ENCODE data around the gene NAA25. TPM values are rescaled to one million over a fixed set of nuclear protein-coding genes. Genes with fewer than 3 reads are reported as not detected.
"Not testable (repeated sequence)": the region's sequence is repeated elsewhere in the genome, so short reads cannot be mapped to it uniquely, and the experiment has no call there.

The NAA25 gene
- total and polyA plus RNA-seq, 8 donors, result 17.3 to 33.9 (median 25.9) TPM

DNA sequence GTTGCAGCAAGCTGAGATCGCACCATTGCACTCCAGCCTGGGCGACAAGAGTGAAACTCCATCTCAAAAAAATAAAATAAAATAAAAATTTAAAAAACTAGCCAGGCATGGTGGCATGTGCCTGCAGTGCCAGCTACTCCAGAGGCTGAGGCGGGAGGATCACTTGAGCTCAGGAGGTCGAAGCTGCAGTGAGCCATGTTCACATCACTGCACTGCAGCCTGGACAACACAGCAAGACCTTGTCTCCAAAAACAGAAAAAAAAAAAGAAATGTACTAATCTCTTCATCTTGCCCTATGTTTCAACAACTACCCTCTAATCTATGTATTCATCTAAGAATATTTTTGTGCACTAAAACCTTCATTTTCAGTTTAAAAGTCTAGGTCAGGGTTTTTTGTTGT is 6.5 kb downstream of the NAA25 start:
- Histone ChIP-seq H3K4me3 (no peak overlapping the region), H3K36me3 (peaks cover 0 to 53% of the 10 kb centered on the region in 2 donors), H3K27me3 (no peaks in the 10 kb centered on the region), H3K9me3 (no peaks in the 10 kb centered on the region), H3K4me1 (peaks cover 4 to 20% of the 10 kb centered on the region in 2 donors), H3K27ac (no peak overlapping the region)
- DNase-seq, result no peak
- intact Hi-C loops (cut with DNase I), result no loop called here
- TF ChIP-seq, protein P1, sequence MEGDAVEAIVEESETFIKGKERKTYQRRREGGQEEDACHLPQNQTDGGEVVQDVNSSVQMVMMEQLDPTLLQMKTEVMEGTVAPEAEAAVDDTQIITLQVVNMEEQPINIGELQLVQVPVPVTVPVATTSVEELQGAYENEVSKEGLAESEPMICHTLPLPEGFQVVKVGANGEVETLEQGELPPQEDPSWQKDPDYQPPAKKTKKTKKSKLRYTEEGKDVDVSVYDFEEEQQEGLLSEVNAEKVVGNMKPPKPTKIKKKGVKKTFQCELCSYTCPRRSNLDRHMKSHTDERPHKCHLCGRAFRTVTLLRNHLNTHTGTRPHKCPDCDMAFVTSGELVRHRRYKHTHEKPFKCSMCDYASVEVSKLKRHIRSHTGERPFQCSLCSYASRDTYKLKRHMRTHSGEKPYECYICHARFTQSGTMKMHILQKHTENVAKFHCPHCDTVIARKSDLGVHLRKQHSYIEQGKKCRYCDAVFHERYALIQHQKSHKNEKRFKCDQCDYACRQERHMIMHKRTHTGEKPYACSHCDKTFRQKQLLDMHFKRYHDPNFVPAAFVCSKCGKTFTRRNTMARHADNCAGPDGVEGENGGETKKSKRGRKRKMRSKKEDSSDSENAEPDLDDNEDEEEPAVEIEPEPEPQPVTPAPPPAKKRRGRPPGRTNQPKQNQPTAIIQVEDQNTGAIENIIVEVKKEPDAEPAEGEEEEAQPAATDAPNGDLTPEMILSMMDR (IDR thresholded peaks at IDR 0.05), result no peak
- ATAC-seq, result no peak

- Histone ChIP-seq H3K36me3 (peaks cover 0 to 59% of the 10 kb centered on the region in 2 donors), H3K4me1 (peaks cover 0 to 18% of the 10 kb centered on the region in 2 donors)
- H3K9me3 ChIP-seq; DNase-seq; H3K27ac ChIP-seq; H3K4me3 ChIP-seq; ATAC-seq; H3K27me3 ChIP-seq; intact Hi-C loops (cut with DNase I): not testable (repeated sequence)
Observed at GRCh38 chr12:112100500-112100899, 8.1 kb downstream of the NAA25 start.

DNA sequence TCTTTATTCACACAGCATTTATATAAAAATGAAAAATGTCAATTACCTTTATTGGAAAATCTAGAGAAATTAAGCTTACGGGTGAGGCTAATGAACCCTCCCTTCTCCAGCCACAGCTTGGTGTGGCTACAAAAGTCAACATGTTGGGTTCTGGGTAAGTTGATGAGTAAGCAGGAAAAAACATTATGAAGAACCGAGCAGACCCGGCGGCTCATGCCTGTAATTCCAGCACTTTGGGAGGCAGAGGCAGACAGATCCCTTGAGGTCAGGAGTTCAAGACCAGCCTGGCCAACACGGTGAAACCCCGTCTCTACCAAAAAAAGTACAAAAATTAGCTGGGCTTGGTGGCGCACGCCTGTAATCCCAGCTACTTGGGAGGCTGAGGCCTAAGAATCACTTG is 10.9 kb downstream of the NAA25 start:
- TF ChIP-seq, protein P1 (IDR thresholded peaks at IDR 0.05), result no peak
- DNase-seq (no peak), ATAC-seq (no peak)
- Histone ChIP-seq H3K4me1 (peaks cover 0 to 15% of the 10 kb centered on the region in 2 donors), H3K27ac (no peak overlapping the region), H3K4me3 (no peak overlapping the region), H3K36me3 (peaks cover 0 to 65% of the 10 kb centered on the region in 2 donors), H3K27me3 (no peaks in the 10 kb centered on the region), H3K9me3 (no peaks in the 10 kb centered on the region)
- intact Hi-C loops (cut with DNase I), result no loop called here

DNA sequence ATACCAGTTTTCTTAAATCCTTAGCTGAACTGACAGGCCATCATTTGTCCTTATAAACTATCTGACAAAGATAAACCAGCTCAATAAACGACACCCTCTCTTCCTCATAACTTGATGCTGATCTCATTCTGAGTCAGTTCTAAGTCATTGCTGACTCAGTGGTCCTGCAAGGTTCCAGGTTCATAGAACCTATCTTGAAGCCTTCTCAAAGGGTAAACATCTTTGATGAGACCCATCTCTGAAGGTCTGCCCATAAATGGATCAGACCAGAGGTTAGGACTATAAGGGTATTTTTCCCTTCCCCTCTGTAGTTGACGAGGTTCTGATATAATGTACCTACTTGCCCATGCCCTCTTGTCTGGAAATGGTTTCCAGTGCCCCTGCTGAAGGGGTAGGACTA is 11.9 kb downstream of the NAA25 start:
- DNase-seq (no peak), ATAC-seq (no peak)
- Histone ChIP-seq H3K4me3 (no peak overlapping the region), H3K4me1 (peaks cover 0 to 15% of the 10 kb centered on the region in 2 donors), H3K36me3 (peaks cover 0 to 72% of the 10 kb centered on the region in 2 donors), H3K27ac (peak overlapping the region in 1 of 2 donors; percentile 34), H3K27me3 (no peaks in the 10 kb centered on the region), H3K9me3 (no peaks in the 10 kb centered on the region)
- TF ChIP-seq, protein P1 (IDR thresholded peaks at IDR 0.05), result no peak
- intact Hi-C loops (cut with DNase I), result no loop called here

DNA sequence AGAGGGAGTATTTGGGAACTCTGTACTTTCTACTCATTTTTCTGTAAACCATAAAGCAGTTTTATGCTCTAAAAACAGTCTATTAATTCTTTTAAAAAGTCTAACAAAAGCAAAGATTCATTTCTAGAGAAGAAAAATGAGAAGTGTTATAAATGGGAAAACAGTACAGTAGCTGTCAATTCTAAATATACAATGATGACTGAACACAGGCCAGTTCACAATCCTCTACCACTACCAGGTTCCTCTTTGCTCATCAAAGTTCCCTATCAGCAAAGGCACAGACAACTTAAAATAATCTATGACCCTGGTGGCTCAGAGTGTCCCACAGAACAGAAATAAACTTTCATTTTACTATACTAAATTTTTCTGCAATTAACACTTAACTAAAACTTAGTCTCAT is 12.5 kb downstream of the NAA25 start:
- TF ChIP-seq, protein P1 (IDR thresholded peaks at IDR 0.05), result no peak
- Histone ChIP-seq H3K27ac (peak overlapping the region in 1 of 2 donors; percentile 34), H3K9me3 (no peaks in the 10 kb centered on the region), H3K4me1 (peaks cover 0 to 15% of the 10 kb centered on the region in 2 donors), H3K4me3 (no peak overlapping the region), H3K27me3 (no peaks in the 10 kb centered on the region), H3K36me3 (peaks cover 0 to 72% of the 10 kb centered on the region in 2 donors)
- DNase-seq, result no peak
- intact Hi-C loops (cut with DNase I), result no loop called here
- peak; percentile 43 for ATAC-seq

GRCh38 chr12:112091563-112091962 is 17.0 kb downstream of the NAA25 start:
- Histone ChIP-seq H3K27ac (no peak overlapping the region), H3K9me3 (no peaks in the 10 kb centered on the region), H3K27me3 (no peaks in the 10 kb centered on the region), H3K36me3 (peaks cover 0 to 64% of the 10 kb centered on the region in 2 donors), H3K4me3 (no peak overlapping the region), H3K4me1 (peaks cover 0 to 8% of the 10 kb centered on the region in 2 donors)
- TF ChIP-seq, protein P1 (IDR thresholded peaks at IDR 0.05), result no peak
- ATAC-seq (no peak), DNase-seq (no peak)
- intact Hi-C loops (cut with DNase I), result no loop called here

Data from left lung (tissue), 10 donors.